Endometrium (tissue), 2 donors: Measurements from ENCODE around the gene KLHL18.
"Not testable (repeated sequence)": the region's sequence is repeated elsewhere in the genome, so short reads cannot be mapped to it uniquely, and the experiment has no call there.

ENCODE experiments used
- FAIRE-seq: peaks from 2 replicates; lab custom pipeline; 2012; peaks lifted over from hg19 to GRCh38; lab: Jason Lieb, UNC
- donor health status: control.
- donor health status: control.

The KLHL18 gene

GRCh38 chr3:47365213-47366153, 82.7 kb downstream of the KLHL18 start:
- no peak for FAIRE-seq

- no peak for FAIRE-seq
Observed at GRCh38 chr3:47366833-47367232, 84.1 kb downstream of the KLHL18 start.

GRCh38 chr3:47367631-47368030, 84.9 kb downstream of the KLHL18 start:
- FAIRE-seq: no peak

GRCh38 chr3:47370020-47370419, 87.3 kb downstream of the KLHL18 start:
- FAIRE-seq: not testable (repeated sequence)

- FAIRE-seq: no peak
Observed at GRCh38 chr3:47370887-47371697, 88.3 kb downstream of the KLHL18 start.

GRCh38 chr3:47374587-47374986, 91.8 kb downstream of the KLHL18 start:
- FAIRE-seq: no peak

- FAIRE-seq: no peak
Observed at GRCh38 chr3:47376393-47376792, 93.6 kb downstream of the KLHL18 start.

- no peak for FAIRE-seq
Observed at GRCh38 chr3:47377186-47377585, 94.4 kb downstream of the KLHL18 start.

- no peak for FAIRE-seq
Observed at GRCh38 chr3:47378869-47379268, 96.1 kb downstream of the KLHL18 start.

- FAIRE-seq: no peak
Observed at GRCh38 chr3:47379411-47379899, 96.7 kb downstream of the KLHL18 start.

- no peak for FAIRE-seq
Observed at GRCh38 chr3:47380026-47380600, 97.4 kb downstream of the KLHL18 start.

- FAIRE-seq: peak; percentile 88
Observed at GRCh38 chr3:47380601-47381316, 98.0 kb downstream of the KLHL18 start, which contains the start of gene PTPN23. TSS of gene PTPN23 (plus strand) at chr3:47381021. CDS start at chr3:47381097, 76 bp downstream.

GRCh38 chr3:47381317-47382157, 98.8 kb downstream of the KLHL18 start:
- FAIRE-seq: no peak

GRCh38 chr3:47384425-47384824, 101.7 kb downstream of the KLHL18 start:
- no peak for FAIRE-seq

GRCh38 chr3:47385007-47385406, 102.3 kb downstream of the KLHL18 start:
- FAIRE-seq: no peak

GRCh38 chr3:47385796-47386195, 103.1 kb downstream of the KLHL18 start:
- FAIRE-seq: no peak

- FAIRE-seq: no peak
Observed at GRCh38 chr3:47392933-47393332, 110.2 kb downstream of the KLHL18 start.

GRCh38 chr3:47394140-47394870, 111.6 kb downstream of the KLHL18 start:
- no peak for FAIRE-seq

- FAIRE-seq: no peak
Observed at GRCh38 chr3:47394881-47395280, 112.1 kb downstream of the KLHL18 start.
